NCI-H446 treated with DMSO at 0.1 percent for 48 hours (cell line): ENCODE measurements around the gene DERL2.
"Not testable (repeated sequence)": the region's sequence is repeated elsewhere in the genome, so short reads cannot be mapped to it uniquely, and the experiment has no call there.

Experiments used
- DNase-seq: peaks from one replicate; lab custom pipeline; 2025; lab: John Stamatoyannopoulos, UW

DERL2 gene

GRCh38 chr17:5437721-5438317, 48.2 kb downstream of the DERL2 start:
- no peak for DNase-seq

DNA sequence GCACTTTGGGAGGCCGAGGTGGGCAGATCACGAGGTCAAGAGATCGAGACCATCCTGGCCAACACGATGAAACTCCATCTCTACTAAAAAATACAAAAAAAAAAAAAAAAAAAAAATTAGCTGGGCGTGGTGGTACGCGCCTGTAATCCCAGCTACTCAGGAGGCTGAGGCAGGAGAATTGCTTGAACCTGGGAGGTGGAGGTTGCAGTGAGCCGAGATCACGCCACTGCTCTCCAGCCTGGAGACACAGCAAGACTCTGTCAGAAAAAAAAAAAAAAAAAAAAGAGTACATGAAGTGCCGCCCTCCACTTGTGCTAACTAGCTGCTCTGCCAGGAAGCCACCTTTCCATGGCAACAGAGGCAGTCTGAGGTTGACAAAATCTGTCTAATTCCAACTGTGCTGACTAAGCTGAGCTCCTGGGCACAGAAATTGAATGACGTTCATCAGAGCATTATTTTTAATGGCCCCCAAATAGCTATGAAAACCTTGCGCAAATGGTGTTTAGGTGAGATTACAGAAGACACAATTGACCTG, 50.1 kb downstream of the DERL2 start:
- DNase-seq, result not testable (repeated sequence)

- DNase-seq, result no peak
These were observed 51.0 kb downstream of the DERL2 start for GRCh38 chr17:5434984-5435383.

GRCh38 chr17:5431949-5432556, 53.9 kb downstream of the DERL2 start:
- DNase-seq, result no peak

GRCh38 chr17:5431234-5431633, 54.7 kb downstream of the DERL2 start:
- DNase-seq, result not testable (repeated sequence)

DNA sequence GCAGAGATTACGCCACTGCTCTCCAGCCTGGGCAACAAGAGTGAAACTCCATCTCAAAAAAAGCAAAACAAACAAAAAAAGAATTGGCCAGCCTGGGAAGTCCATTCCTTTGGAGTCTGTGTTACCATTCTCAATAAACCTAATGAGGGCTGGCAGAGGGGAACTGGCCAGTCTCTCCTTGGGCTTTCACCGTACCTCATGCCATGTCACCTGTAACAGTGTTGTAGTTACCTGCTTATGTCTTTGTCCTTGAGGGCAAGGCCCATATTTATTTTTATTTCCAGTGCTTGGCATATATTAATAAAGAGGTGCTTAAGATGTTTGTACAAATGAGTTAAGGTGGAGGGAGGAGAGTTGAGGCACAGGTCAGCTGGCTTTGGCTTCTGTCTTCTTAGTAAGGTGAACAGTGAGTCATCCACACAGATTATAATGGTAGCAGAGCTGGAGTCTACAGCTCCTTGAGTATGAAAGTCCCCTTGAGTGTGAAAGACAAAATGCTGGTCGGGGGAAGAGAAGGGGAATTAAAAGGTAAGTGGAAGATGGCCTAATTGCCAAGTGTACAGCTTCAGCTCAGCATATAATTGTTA, 55.5 kb downstream of the DERL2 start:
- DNase-seq, result no peak

DNA sequence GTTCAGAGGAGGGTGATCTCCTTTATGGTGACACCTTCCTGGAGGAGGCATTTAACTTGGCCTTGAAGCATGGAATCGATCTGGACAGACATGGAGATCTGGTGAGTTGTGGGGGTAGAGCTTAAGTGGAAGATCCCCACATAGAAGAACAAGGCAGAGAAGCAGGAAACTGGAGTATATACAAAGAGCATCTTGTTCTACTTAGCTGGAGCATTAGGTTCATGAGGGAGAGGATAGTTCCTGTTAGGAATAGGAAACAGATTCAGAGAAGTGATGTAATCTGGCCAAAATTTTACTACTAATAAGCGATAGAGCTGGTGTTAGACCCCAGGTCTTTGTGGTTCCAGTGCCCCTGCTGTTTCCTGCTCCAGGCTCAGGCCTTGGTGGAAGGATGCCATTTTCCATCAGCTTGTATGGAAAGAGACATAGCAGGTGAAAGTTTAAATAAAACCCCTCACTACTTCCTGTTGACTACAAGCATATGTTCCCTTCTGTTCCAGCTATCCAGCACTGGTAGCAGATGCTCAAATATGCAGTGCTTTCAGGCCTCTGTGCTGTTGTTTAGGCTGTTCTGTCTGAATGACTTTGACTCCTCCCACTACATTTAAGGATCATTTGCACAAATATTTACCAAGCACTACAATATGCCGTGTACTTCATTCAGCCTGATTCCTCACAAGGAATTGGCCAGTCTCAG, 56.6 kb downstream of the DERL2 start:
- DNase-seq, result no peak

- no peak for DNase-seq
These were observed 60.2 kb downstream of the DERL2 start for GRCh38 chr17:5425826-5426225.

DNA sequence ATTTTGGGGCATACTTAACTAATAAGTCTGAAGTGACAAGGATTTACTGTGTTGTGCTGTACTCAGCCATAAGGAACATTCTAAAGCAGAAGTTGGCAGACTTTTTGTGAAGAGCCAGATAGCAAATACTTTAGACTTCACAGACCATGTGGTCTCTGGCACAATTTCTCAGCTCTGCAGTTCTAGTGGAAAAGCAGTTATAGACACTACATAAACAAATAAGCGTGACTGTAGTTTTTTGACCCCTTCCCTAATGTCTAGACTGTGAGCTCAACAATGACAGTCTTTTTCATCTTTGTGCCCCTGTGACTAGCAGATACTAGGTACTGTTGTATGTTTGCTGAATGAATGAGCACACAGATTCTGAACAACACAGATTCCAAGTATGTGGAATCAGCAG, 61.1 kb downstream of the DERL2 start:
- no peak for DNase-seq

GRCh38 chr17:5422505-5422904, 63.5 kb downstream of the DERL2 start:
- DNase-seq, result no peak
